Gastroesophageal sphincter (tissue), 4 donors: ENCODE results near the gene HMGB1. TPM values are rescaled to one million over a fixed set of nuclear protein-coding genes. Genes with fewer than 3 reads are reported as not detected.

ENCODE experiments used
- ATAC-seq: fragments of 150-250 bp; one replicate; pipeline ENCODE4 v1.9.1; 2016; ENCODE audit warnings: mild to moderate bottlenecking, moderate library complexity
- H3K27ac ChIP-seq, 4 donors: fragments of 200-600 bp; sonication (generic) in 3 of 4; 1 replicate in 3 of 4; 2 replicates in 1 of 4; pipeline ENCODE4 v1.5.1; 2016 to 2019
- H3K27me3 ChIP-seq: fragments of 200-600 bp; sonication (generic); one replicate; pipeline ENCODE4 v1.5.1; 2019
- H3K36me3 ChIP-seq, 2 donors: fragments of 200-600 bp; sonication (generic); one replicate each; pipeline ENCODE4 v1.5.1; 2019; ENCODE audit warnings: control low read depth in 1 of 2
- H3K4me1 ChIP-seq, 3 donors: fragments of 200-600 bp; sonication (generic); 1 replicate in 2 of 3; 2 replicates in 1 of 3; pipeline ENCODE4 v1.5.1; 2016 to 2019; ENCODE audit warnings: control low read depth in 2 of 3
- H3K4me3 ChIP-seq, 2 donors: fragments of 200-600 bp; sonication (generic); one replicate each; pipeline ENCODE4 v1.5.1; 2019; ENCODE audit warnings: mild to moderate bottlenecking in 1 of 2, moderate library complexity in 1 of 2
- H3K9me3 ChIP-seq, 3 donors: fragments of 200-600 bp; sonication (generic); one replicate each; pipeline ENCODE4 v1.5.1; 2017 to 2019; ENCODE audit warnings: control low read depth in 2 of 3
- EP300 ChIP-seq: sonication (generic); formaldehyde crosslinking; IDR thresholded peaks from one replicate; pipeline ENCODE4 v1.6.1; 2017; ENCODE audit warnings: antibody characterized with exemption, mild to moderate bottlenecking
- POLR2A ChIP-seq, 2 donors: fragments of 450-650 bp; IDR thresholded peaks; one replicate each; pipeline ENCODE4 v1.6.1; 2017; ENCODE audit warnings: antibody characterized with exemption in 2 of 2, mild to moderate bottlenecking in 2 of 2, moderate library complexity in 1 of 2
- POLR2AphosphoS5 ChIP-seq: sonication (generic); formaldehyde crosslinking; IDR thresholded peaks from one replicate; pipeline ENCODE4 v1.6.1; 2017; ENCODE audit warnings: antibody characterized with exemption
- WGBS, 2 donors: methylation state at CpG; one replicate each; pipeline ENCODE4 v1.1.5; 2018; ENCODE audit warnings: low coverage in 1 of 2; 5-methylcytosine and 5-hydroxymethylcytosine counted together
- total RNA-seq, 4 donors: library from RNA; depleted of rRNA; stranded (reverse); fragments of >200 nt; gene quantifications; one replicate each; pipeline ENCODE4 v1.1.0, GENCODE V29; 2016
- TF ChIP-seq, protein P1 (sequence below), 4 experiments: fragments of 200-600 bp in 2 of 4; fragments of 450-650 bp in 2 of 4; sonication (generic) in 1 of 4; IDR thresholded peaks; one replicate each; pipeline ENCODE4 v1.5.1; 2017 to 2019; ENCODE audit warnings: antibody characterized with exemption in 4 of 4, mild to moderate bottlenecking in 2 of 4, moderate library complexity in 2 of 4

HMGB1 gene
- total RNA-seq, 4 donors from 2014 or later = 255 to 350 (median 337) TPM

DNA sequence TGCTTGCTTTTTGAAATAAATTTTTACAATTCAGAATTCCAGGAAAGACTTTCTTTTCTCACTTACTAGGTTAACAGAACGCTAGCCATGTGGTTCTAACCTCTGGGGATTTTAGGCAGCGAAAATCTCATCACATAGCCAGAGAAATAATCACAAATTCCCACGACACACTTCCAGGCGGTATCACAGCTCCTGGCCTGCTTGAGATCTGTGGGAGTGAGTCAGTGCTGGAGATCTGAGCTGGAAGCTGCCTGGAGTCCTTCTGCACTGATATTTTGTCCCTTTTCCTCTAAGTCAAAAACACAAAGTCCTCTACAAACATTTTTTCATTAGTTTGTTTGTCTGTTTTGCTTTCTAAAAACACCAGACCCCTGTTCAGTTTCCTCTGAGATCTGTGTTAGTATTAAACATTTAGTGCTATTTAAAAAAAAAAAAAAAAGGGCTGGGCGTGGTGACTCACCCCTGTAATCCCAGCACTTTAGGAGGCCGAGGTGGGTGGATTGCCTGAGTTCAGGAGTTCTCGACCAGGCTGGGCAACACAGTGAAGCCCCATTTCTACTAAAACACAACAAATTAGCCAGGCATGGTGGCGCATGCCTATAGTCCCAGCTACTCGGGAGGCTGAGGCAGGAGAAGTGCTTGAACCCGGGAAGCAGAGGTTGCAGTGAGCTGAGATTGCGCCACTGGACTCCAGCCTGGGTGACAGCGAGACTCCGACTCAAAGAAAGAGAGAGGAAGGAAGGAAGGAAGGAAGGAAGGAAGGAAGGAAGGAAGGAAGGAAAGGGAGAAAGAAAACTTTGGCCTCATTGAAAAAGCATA is 55.6 kb downstream of the HMGB1 start:
- Histone ChIP-seq H3K36me3 (no peaks in the 10 kb centered on the region), H3K4me1 (peaks cover 0 to 35% (median 12%) of the 10 kb centered on the region in 3 donors), H3K9me3 (no peaks in the 10 kb centered on the region), H3K27ac (peak overlapping the region in 3 of 4 donors; percentile 82 to 89 (median 88)), H3K27me3 (no peaks in the 10 kb centered on the region), H3K4me3 (no peak overlapping the region)
- TF ChIP-seq, protein P1, sequence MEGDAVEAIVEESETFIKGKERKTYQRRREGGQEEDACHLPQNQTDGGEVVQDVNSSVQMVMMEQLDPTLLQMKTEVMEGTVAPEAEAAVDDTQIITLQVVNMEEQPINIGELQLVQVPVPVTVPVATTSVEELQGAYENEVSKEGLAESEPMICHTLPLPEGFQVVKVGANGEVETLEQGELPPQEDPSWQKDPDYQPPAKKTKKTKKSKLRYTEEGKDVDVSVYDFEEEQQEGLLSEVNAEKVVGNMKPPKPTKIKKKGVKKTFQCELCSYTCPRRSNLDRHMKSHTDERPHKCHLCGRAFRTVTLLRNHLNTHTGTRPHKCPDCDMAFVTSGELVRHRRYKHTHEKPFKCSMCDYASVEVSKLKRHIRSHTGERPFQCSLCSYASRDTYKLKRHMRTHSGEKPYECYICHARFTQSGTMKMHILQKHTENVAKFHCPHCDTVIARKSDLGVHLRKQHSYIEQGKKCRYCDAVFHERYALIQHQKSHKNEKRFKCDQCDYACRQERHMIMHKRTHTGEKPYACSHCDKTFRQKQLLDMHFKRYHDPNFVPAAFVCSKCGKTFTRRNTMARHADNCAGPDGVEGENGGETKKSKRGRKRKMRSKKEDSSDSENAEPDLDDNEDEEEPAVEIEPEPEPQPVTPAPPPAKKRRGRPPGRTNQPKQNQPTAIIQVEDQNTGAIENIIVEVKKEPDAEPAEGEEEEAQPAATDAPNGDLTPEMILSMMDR (IDR thresholded peaks at IDR 0.05) = no peak
- TF ChIP-seq EP300 = no peak
- no peak for TF ChIP-seq POLR2A (IDR thresholded peaks at IDR 0.05)
- no peak for TF ChIP-seq POLR2AphosphoS5
- ATAC-seq = peak; percentile 39
- 54 to 81% methylated on average over 5 to 12 of the region's 13 CpGs for WGBS, 2 donors

DNA sequence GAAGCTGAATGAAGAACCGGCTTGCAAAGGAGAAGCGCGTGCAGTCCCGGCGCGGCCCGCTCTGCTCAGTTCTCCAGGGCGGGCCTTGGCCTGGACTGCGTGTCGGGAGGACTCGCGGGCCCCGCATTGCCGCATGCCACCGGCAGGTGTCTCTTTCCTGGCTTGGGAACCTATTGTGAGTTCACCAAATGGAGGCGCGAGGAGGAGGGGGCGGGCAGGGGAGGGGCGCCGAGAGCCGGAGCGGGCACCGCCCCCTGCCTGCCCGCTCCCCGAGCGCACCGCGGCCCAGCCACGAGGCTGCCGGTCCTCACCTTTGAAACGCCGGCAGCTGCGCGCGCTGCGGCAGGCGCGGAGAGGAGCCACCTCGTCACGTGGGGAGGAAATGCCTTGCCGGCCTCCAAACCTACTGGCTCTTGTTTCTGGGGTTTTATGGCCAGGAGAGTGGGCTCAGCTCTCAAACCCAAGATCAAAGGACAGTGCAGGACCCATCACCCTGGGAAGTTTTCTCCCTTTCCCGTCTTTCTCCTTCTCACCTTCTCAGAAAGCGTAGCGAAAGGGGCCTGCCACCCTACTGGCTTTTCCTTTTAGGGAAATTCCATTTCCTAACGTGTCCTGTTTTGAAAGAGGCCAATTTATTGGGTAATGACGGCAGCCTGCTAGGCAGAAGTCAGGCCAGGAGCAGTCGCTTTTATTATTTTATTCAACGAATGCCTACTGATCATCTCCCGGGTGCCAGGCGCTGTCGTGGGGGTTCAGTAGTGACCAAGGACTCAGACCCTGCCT is 57.2 kb downstream of the HMGB1 start:
- H3K4me3 ChIP-seq = peak overlapping the region; percentile 9 to 46
- H3K27ac ChIP-seq = peak overlapping the region; percentile 77 to 89 (median 85)
- 55 to 58% methylated on average over 8 to 11 of the region's 51 CpGs for WGBS, 2 donors
- peak; percentile 85 for TF ChIP-seq POLR2AphosphoS5
- TF ChIP-seq POLR2A (IDR thresholded peaks at IDR 0.05) = peak in 1 of 2 donors; percentile 5
- no peak for TF ChIP-seq EP300
- TF ChIP-seq, protein P1 (IDR thresholded peaks at IDR 0.05) = peak; percentile 89 to 95 (median 91)
- H3K4me1 ChIP-seq = peaks cover 0 to 42% (median 12%) of the 10 kb centered on the region in 3 donors
- ATAC-seq = peak; percentile 93
- H3K36me3 ChIP-seq = no peaks in the 10 kb centered on the region
- no peaks in the 10 kb centered on the region for H3K9me3 ChIP-seq
- no peaks in the 10 kb centered on the region for H3K27me3 ChIP-seq

DNA sequence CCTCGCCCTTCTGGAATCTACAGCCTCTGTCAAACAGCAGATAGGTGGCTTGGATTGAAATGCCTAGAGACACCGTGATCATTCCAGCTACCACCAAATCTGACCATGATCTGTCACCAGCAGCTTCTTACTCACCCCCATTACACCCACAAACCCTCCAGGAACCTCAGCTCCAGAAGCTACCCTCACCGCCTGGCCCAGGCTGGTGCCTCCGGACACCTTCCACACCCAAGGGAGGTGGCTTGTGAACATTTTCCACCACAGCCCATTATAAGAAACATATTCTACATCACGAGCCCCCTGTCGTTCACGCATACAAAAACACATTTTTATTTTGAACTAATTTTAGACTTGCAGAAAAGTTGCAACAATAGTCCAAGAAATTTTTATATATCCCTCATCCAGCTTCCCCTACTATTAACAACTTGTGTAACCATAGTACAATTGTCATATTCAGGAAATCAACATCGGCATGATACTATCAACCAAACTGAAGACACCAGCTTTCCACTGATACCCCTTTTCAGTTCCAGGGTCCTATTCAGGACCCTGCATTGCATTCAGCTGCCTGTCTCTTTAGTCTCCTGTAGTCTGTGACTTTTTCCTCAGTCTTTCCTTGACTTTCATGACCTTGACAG is 58.8 kb downstream of the HMGB1 start:
- H3K27ac ChIP-seq = no peak overlapping the region
- WGBS, 2 donors = 95 to 96% methylated on average over 6 to 8 of the region's 8 CpGs
- H3K4me3 ChIP-seq = no peak overlapping the region
- no peaks in the 10 kb centered on the region for H3K9me3 ChIP-seq
- H3K36me3 ChIP-seq = no peaks in the 10 kb centered on the region
- H3K4me1 ChIP-seq = peaks cover 0 to 42% (median 12%) of the 10 kb centered on the region in 3 donors
- H3K27me3 ChIP-seq = no peaks in the 10 kb centered on the region
- TF ChIP-seq EP300 = no peak
- no peak for TF ChIP-seq POLR2AphosphoS5
- no peak for TF ChIP-seq POLR2A (IDR thresholded peaks at IDR 0.05)
- TF ChIP-seq, protein P1 (IDR thresholded peaks at IDR 0.05) = no peak
- ATAC-seq = no peak

Other genes with a start within 250 kb of the HMGB1 start
- gene KATNAL1, start 158.4 kb downstream of the HMGB1 start, total RNA-seq = 10 to 100 TPM; 29.5 to 55.0 (median 42.9) TPM
- under 1 TPM in 1 of 4 donors, not detected in 3; 0.31 TPM for gene UBE2L5, start 43.4 kb downstream of the HMGB1 start, total RNA-seq
- 10 to 100 TPM; 17.3 to 30.2 (median 23.5) TPM for gene USPL1, start 152.0 kb upstream of the HMGB1 start, total RNA-seq